LNCaP clone FGC (cell line): ENCODE measurements around the gene DNAJC1.
"Not testable (repeated sequence)": the region's sequence is repeated elsewhere in the genome, so short reads cannot be mapped to it uniquely, and the experiment has no call there.

Source experiments
- DNase-seq: peaks from one replicate; pipeline ENCODE4 v3.0.0-alpha.2; 2011; ENCODE audit warnings: low read depth
- H3K4me3 ChIP-seq: 2 replicates; pipeline ENCODE4 v1.5.1; 2011; ENCODE audit warnings: mild to moderate bottlenecking, low read depth, low read length, control low read depth
- TF ChIP-seq, protein P1 (sequence below): IDR thresholded peaks from 2 replicates; pipeline ENCODE4 v1.5.1; 2012; ENCODE audit warnings: mild to moderate bottlenecking; ENCODE audit not compliant: control insufficient read depth, insufficient read depth; ENCODE audit errors: extremely low read depth

Gene DNAJC1

DNA sequence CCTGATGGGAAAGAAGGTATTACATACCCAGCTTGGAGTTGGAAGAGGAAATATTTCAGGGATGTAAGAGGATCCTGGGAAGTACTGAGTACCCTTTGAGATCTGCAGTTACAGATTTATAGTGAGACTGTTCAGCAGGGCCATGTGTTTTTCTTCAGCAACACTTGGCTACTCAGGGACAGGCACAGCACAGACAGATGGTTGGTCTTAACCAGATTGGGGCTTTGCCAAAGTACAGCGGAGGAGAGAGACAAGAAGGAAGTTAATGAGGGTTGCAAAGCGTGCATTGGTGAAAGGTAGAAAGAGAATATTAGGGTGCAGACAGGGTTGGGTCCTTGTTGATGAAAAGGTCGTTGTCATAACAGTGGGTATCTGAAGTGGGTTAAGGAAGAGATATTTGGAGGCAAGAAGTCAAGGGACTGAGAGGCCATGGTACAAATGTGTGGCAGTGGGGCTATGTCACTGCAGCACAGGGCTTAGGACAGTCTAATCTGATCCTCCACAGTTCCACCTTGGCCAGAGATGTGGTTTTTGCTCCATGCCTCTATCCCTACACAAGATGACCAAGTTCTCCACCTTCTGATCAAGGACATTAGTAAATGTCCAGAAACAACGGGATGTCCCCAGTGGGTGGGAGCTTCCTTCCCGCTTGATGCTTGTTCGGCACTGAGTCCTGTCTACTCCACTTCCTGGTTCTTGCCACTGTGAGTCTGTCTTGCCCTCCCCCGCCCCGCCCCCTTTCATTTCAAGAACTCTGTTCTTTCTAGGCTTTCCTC is 18.9 kb upstream of the DNAJC1 start:
- DNase-seq: no peak
- H3K4me3 ChIP-seq: no peak overlapping the region
- TF ChIP-seq, protein P1, sequence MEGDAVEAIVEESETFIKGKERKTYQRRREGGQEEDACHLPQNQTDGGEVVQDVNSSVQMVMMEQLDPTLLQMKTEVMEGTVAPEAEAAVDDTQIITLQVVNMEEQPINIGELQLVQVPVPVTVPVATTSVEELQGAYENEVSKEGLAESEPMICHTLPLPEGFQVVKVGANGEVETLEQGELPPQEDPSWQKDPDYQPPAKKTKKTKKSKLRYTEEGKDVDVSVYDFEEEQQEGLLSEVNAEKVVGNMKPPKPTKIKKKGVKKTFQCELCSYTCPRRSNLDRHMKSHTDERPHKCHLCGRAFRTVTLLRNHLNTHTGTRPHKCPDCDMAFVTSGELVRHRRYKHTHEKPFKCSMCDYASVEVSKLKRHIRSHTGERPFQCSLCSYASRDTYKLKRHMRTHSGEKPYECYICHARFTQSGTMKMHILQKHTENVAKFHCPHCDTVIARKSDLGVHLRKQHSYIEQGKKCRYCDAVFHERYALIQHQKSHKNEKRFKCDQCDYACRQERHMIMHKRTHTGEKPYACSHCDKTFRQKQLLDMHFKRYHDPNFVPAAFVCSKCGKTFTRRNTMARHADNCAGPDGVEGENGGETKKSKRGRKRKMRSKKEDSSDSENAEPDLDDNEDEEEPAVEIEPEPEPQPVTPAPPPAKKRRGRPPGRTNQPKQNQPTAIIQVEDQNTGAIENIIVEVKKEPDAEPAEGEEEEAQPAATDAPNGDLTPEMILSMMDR: no peak

DNA sequence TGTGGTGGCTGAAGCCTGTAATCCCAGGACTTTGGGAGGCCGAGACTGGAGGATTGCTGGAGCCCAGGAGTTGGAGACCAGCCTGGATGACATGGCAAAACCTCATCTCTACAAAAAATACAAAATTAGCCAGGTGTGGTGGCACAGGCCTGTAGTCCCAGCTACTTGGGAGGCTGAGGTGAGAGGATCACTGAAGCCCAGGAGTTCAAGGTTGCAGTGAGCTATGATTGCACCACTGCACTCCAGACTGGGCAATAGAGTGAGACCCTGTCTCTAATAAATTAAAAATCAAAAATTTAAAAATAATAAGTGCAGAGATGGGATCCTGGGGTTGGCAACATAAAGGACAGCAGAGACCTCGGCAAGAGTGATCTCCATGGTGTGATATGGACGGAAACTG is 17.6 kb upstream of the DNAJC1 start:
- not testable (repeated sequence) for H3K4me3 ChIP-seq, DNase-seq

DNA sequence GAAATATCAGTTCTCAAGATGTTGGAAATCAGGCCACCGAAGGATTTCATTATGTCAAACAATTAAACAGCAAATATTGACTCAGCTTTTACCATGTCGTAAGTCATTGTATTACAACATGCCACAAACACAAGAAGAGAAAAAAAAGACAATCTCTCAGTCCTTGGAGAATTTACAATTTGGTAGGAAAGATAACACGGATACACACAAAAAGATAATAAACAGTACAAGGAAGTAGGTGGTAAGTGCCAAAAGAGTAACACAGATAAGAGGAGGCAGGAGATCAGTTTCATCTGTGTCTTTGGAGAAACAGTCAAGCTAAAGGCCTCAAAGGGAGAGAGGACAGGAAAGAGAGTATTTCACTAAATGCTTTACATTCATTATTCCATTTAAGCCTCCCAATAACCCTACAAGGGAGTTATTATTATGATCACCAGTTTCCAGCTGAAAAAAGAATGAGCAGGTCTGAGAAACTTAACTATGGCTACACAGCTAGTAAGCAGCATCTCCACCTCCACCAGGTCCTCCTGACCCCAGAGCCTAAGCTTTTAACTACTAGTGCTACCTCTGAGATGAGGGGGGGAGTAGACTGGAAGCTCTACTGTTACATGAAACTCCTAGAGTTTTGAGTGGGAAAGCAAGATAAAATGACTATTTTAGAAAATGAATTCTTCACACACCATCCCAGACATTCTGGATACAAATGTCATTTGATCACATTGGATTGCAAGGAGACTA is 13.9 kb upstream of the DNAJC1 start:
- peak; percentile 72 for DNase-seq
- H3K4me3 ChIP-seq: no peak overlapping the region
- TF ChIP-seq, protein P1: no peak

DNA sequence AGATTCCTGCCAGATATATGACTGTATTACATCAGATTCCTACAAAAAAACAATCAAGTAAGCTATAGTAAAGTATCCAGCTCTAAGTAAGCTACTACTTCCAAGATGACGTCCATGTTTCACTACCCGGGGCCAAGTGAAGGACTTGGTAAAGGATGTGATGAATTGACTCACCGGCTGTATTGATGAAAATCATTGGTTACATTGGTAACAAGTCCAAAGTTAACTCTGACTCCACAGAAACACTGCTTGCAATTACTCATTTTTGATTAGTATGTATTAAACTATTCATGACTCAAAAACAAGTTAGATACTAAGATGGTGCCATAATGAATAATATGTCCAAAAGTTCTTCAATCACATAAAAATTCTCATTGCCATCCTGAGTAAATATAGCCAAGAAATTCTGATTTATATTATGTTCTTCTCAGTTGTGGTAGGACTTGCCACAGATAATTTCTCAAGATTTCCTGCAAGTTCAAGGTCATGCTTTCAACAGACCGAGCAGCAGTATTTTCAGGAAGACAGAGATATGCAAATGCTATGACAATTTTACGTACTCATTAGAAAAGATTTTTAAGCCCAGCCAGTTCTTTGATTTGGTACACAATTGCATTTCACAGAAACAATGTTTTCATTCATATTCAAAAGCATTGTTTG is 12.6 kb upstream of the DNAJC1 start:
- DNase-seq: no peak
- H3K4me3 ChIP-seq: no peak overlapping the region
- TF ChIP-seq, protein P1: no peak

DNA sequence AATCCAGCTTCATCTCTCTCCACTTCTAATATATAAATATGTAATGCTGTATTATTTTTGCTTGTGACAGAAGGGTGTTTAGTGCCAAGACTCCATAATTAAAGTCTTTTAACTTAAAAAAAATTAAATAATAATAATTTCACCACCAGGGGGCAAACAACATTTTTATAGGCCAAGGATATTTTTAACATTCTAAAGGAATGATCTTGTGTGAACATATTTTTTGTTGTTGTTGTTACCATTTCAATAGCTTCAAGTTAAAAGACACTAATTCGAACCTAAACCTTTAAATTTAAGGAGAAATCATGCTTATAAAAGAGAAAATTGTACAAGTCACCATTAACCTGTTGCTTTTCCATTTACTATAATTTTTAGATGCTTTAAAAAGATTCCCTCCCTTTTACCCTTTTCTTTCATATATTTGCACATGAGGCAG is 7.5 kb upstream of the DNAJC1 start:
- DNase-seq: no peak
- no peak overlapping the region for H3K4me3 ChIP-seq
- TF ChIP-seq, protein P1: peak; percentile 20; the same call in 1 of the 2 replicates

DNA sequence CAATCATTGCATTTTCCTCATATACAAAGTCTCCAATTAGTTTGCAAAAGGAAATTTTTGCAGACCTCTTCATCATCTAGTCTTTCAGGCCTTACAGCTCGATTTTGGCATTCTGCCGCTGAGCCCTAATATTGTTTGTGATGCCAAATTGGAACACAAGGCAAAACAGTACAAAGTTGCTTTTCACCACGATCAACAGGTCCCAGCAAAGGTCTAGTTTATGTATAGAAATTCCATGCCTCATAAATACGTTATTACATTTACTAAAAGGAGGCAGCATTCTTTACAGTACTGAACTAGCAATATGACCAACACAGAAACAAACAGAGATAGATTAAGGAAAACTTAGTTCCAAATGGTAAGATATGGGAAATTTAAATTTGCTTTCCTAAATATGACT is 7.0 kb upstream of the DNAJC1 start:
- TF ChIP-seq, protein P1: no peak
- no peak for DNase-seq
- H3K4me3 ChIP-seq: no peak overlapping the region

DNA sequence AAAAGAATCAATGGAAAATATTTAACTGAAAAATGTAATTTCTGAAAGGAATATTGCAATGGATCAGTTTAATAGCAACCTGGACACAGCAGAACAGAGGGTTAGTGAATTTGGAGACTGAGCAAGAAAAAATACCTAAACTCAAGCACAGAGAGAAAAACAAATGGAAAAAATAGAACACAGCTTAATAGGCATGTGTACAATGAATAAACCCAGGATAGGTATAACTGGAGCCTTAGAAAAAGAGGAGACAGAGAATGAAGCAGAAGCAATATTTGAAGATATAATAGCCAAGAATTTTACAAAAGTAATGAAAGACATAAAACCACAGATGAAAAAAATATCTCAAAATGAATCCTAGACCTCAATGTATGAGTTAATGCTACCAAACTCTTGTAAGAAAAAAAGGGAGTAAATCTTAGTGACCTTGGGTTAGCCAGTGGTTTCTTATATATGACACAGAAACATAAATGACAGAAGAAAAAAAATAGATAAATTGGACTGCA is 2.9 kb upstream of the DNAJC1 start:
- TF ChIP-seq, protein P1: no peak
- no peak overlapping the region for H3K4me3 ChIP-seq
- DNase-seq: no peak
